GM11168 (cell line): Measurements from ENCODE around the gene ASPA.

Source experiments
- in situ Hi-C: fragments of 300-500 bp; cut with MboI; formaldehyde crosslinking; loops from one replicate; pipeline ENCODE4 v1.12.0; 2022; ENCODE audit warnings: low sequenced_read_pairs; ENCODE audit not compliant: unreplicated experiment

The ASPA gene

DNA sequence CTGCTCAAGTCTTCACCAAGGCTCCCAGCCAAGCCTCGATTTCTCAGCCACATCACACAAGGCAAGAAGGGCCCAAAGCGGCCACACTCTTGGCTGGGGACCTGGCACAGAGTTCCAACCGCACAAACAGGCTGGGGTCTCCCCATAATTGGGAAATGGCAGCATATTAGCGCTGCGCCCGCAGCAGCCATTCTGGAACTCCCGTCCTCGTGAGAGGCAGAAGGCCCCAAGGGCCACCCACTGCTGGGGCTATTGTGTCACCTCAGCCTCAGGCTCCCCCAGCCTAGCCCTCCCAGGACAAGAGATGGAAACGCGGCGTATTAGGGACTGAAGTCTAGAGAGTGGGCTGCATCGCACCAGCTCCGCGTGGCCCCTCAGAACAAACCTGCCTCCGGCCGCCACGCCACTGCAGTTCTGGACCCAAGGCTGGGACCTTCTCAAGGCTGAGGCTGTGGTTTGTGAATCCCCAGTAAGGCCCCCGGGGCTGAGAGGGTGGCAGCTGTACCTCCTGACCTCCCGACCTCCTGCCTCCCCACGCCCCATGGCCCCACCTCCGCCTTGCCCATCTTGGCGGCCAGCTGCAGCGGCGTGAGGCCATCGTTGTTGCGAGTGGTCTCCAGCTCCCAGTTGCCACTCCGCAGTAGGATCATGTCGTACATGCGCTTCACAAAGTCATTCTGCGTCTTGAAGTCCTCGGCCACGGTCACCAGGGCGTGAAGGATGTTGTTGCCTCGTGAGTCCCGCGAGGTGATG, 56.5 kb downstream of the ASPA start:
- in situ Hi-C loops: no loop called here

DNA sequence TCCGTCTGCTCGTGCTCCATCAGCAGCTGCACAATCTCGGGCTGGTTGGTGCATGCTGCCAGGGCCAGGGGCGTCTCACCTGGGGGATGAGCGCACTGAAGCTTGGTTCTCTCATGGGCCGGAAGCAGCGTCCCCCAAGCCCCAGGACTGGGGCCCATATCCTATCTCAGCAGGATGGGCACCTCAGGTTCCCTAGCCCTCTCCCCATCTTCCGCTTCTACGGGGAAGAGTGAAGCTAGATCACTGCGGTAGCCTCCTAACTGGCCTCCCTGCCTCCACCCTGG, 57.0 kb downstream of the ASPA start:
- in situ Hi-C loops: no loop called here

DNA sequence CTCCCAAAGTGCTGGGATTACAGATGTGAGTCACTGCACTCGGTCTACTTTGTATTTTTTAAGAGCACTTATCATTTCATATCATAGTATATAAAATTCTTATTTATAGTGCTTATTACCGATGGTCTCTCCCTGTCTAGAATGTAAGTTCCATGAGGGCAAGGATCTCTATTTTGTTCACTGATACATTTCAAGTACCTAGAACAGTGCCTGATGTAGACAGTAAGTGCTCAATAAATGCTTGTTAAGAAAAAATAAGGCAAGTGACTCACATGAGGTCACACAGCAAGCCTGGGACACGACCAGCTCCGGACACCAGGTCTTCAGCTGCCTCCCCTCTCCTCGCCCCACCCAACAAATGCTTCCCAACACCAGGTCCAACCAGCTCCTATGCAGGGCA, 58.0 kb downstream of the ASPA start:
- in situ Hi-C loops: no loop called here

DNA sequence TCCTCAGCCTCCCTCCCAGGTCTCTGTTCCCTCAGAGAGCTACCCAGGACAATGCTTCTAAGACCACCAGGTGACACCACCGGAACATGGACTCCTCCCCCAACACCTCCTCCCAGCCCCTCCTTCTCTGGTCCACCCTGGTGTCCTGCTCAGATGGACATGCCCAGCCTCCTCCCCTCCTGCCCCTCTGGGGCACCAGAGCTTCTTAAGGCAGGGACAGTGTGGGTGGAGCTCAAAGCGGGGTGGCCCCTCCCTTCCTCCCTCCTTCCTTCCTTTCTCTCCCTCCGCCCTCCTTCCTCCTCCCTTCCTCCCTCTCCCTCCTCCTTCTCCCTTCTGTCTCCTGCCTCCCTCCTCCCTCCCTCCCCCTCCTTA, 59.1 kb downstream of the ASPA start:
- in situ Hi-C loops: no loop called here

DNA sequence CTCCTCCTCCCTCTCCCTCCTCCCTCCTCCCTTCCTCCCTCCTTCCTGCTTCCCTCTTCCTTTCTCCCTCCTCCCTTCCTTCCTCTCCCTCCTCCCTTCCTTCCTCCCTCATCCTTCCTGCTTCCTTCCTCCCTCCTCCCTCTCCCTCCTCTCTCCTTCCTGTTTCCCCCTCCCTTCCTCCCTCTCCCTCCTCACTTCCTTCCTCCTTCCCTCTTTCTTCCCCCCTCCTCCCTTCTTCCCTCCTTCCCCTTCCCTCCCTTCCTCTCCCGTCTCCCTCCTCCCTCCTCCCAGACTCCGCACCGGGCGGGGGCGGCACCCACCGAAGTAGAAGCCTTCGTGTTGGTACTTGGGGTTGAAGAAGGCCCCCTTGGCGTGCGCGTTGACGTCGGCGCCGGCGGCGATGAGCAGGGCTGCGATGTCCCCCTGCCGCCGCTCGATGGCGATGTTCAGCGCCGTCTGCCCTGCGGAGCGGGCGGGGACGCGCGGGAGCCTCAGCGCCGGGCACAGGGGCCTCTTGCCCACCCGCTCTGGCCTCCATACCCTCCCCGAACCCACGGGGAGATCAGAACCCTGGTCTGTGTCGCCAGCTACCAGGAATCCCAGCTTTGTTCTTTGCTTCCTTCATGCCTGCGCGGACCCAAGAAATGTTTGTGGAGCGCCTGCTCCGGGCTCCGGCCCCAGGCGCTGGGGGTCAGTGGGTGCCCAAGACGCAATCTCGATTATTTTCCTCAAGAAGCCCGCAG, 59.6 kb downstream of the ASPA start:
- in situ Hi-C loops: no loop called here

DNA sequence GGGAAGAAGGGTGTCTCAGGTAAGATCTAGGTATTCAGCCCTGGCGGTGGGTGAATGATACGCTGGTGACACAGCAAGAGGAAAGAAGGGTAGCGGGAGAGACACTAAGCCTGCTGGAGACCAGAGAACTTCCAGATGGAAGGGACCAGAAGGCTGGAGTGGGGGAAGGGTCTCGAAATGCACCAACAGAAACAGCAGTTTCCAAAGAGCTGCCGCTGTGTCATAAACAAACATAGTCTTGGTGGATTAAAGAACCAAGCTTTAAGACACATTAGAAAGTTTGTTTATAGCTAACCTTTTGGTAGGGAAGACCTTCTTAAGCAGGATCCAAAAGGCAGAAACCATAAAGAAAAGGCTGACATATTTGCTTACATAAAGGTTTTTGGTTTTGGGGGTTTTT, 60.9 kb downstream of the ASPA start:
- in situ Hi-C loops: no loop called here

DNA sequence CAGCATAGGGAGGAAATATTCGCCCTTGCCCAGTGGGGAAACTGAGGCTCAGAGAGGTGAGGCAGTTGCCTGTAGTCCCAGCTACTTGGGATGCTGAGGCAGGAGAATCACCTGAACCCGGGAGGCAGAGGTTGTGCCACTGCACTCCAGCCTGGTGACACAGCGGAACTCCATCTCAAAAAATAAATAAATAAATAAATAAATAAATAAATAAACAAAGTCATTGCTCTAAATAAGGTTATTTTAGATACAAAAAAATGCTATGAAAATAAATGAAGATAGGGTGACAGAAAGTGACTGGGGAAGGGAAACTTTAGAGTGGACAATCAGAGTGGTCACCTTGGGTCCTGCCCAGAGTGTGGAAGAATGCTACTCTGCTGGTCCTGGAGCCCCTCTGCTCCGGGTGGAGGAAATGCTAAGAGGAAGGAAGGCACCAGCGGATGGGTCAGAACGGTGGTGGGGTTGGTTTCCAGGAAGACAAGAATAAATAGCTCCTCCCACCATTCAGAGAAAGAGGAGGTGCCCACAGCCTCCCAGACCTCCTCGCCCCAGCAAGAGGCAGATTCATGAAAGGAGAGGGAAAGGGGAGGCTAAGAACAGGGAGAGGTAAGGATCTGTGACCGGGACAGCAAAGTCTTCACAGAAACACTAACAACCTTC, 64.2 kb downstream of the ASPA start:
- in situ Hi-C loops: no loop called here

DNA sequence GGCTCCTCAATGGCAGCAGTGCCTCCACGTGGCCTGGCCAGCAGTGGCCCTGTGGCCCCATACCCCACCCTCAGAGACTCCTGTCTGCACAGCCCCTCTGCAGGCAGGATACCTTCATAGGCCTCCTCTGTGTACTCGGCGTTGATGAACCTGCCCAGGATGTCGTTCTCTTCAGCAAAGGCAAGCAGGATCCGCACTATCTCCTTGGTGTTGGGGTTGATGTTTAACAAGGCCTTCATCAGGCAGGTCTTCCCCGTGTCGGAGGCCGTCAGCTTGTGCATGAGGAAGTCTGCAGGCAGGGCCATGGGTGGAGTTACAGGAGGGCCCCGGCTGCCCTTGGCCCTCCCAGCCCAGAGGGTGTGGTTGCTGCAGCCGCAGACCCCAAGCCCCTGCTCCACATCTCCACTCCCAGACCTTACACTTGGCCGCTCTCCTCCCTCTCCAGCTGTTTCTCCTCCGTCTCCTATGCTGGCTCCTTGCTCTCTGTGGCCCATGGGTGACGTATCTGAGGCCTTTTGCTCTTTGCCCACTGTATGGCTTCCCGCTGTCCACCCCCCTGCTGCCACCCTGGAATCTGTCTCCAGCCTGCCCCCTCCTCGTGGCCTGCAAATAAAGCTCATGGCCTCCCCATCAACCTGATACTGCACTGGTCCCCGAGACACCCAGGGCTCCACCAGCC, 66.8 kb downstream of the ASPA start:
- in situ Hi-C loops: no loop called here

DNA sequence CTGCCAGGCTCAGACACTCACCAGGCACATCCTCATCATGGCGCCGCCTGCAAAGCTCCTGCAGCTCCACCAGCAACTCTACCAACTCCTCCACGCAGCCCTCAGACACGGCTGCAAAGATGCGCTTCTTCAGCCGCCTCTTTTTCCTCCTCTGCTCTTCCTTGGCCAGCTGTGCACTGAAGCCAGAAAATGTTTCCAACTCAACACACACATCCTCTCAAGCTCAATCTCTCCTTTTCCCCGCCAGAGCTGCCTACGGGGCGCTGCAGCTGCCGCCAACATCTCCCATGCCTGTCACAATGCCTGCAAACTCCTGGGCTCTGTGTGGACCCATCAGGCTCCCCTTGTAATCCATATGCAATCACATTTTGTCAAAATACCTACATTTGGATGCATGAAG, 67.7 kb downstream of the ASPA start:
- in situ Hi-C loops: no loop called here

DNA sequence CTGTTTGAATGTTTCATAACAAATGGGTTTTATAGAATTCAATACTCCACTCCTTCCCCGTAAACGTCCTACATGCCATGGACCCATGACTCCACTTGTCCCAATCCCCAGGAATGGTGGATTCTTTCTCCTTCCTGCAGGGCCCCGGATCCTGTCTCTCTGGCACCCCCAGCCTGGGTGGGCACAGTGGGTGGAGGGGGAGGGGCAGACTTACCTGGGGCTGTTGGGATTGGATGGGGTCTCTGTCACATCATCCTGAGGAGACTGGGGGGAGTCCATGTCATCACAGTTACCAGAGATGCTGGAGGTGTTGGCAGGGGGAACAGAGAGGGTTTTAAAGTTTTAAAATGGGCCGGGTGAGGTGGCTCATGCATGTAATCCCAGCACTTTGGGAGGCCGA, 68.6 kb downstream of the ASPA start:
- in situ Hi-C loops: no loop called here

DNA sequence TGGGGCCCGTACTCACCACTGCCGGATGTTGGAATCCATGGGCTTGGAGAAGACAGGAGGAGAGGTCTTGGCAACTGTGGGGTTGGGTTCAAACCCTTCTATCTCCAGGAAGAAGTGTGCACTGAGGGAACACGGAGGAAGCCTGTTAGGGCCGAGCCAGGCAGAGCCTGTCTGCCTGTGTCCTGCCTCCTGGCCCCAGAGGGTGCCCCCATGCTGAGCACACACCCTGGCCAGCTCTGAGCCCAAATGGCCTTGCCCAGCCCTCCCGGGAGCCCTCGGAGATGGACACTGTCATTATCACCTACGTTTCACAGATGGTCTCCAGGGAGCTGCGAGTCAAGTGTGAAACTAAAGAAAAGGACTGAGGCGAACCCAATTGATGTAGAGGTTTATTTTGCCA, 69.4 kb downstream of the ASPA start:
- in situ Hi-C loops: no loop called here

DNA sequence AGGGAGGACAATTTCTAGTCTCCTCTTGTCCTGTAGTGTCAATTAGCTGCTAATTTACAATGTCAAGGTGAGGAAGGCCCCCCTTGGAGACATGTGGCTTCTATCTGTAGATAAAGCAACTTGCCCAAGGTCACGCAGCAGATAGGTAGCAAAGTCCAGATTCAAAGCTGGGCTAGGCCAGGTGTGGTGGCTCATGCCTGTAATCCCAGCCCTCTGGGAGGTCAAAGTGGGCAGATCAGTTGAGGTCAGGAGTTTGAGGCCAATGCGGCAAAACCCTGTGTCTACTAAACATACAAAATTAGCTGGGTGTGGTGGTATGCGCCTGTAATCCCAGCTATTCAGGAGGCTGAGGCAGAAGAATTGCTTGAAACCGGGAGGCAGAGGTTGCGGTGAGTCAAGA, 70.7 kb downstream of the ASPA start:
- in situ Hi-C loops: no loop called here

DNA sequence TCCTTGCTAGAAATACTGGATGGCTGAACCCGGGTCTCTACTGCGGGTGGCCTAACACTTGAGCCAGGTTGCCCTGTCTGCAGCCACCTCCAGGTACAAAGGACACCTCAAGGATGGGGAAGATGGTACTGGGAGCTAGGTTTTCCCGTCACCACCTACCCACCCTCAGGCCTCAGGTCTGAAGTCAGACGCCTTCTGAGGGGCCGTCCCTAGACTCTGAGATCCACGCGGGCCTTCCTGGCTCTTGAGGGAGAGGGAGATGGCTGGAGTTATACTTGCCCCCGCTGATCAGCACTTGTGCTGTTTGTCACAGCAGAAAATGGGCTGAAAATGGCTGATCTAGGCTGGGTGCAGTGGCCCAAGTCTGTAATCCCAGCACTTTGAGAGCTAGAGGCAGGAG, 71.2 kb downstream of the ASPA start:
- in situ Hi-C loops: no loop called here

DNA sequence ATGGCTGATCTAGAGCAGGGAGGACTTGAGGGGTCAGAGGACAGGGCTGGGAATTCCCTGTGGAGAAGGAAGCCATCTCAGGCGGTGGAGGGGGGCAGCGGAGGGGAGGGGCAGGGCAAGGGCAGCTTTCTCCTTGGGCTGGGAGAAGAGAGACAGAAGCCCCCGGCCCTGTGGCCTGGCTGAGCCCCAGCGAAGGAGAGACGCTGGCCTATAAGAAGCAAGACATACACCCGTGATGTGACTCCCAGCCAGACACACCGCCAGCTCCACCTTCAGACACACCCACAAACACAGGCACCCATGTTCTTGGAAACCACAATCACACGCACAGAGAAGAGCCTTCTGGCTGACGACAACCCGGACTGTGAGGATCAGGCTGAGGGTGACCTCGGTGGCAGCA, 71.8 kb downstream of the ASPA start:
- in situ Hi-C loops: no loop called here

DNA sequence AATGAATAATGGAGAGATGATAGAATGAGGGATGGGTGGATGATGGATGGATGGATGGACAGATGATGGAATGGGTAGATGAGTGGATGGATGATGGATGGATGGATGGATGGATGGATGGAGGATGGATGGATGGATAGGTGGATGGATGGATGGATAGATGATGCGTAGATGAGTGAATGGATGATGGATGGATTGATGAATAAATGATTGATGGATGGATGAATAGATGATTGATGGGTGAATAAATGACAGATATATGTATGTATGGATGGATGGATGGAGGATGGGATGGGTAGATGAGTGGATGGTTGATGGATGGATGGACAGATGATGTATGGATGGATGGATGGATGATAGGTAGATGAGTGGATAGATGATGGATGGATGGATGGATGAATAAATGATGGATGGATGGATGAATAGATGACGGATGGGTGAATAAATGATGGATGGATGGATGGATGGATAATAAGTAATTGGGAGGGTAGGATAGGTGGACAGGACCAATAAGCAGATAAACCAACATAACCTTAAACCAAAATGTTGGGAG, 73.9 kb downstream of the ASPA start:
- in situ Hi-C loops: no loop called here

DNA sequence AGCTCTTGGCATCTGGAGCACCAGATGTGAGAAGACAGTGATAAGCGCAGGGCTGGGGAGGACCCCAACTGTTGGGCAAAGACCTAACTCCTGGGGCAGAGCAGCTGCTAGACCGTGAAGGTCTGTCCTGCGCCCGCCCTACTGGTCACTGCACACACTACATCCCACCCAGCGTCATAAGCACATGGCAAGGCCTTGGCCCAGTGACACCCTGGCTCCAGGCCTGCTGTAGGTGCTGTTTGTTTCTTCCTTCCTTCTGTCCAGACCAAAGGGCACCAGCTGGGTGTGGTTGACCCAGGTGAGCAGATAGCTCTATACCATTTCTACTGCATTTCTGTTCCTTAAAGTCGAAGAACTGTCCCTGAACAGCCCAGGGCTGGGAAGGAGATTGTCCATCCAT, 75.4 kb downstream of the ASPA start:
- in situ Hi-C loops: no loop called here

DNA sequence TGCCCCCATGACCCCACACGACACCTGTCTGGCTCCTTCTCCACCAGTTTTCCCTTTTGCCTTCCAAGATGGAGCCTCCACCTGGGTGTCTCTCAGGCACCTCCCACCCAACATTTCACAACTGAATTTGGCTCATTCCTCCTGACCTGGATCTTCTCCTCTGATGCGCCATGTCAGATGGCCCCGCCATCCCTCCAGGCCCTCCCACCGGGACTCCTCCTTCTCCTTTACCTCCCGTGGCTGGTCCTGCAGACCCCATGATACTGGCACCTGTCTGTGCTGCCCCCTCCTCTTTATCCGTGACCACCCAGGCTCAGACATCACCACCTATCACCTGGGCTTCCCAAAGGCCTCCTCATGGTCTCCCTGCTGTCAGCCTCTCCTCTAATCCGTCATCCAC, 77.1 kb downstream of the ASPA start:
- in situ Hi-C loops: no loop called here
